ENCODE data around the gene CIART. TPM values are rescaled to one million over a fixed set of nuclear protein-coding genes. Genes with fewer than 3 reads are reported as not detected.

Gene CIART
- total and polyA plus RNA-seq, 2 donors (not counting 3 experiments of a cell fraction or from before 2014, with no cell fraction given), result 2.4 to 4.3 TPM

- peaks cover 9 to 12% of the 10 kb centered on the region in 2 experiments for H3K36me3 ChIP-seq (ENCODE audit: control insufficient read depth in 2 of 2, extremely low read depth in 1 of 2, insufficient read depth in 2 of 2, low read length in 2 of 2)
- no peak overlapping the region for H3K9ac ChIP-seq (replicated peaks; ENCODE audit: extremely low read depth, insufficient read depth, low read length)
- no peak overlapping the region for H3K4me2 ChIP-seq (ENCODE audit: insufficient read depth, low read length)
- dilution Hi-C loops (cut with MboI; ENCODE audit: extremely low pct_ligation_motif_present, low sequenced_read_pairs), result no loop called here
- CTCF ChIA-PET, result no interaction called here
- H3K79me2 ChIP-seq (ENCODE audit: control insufficient read depth, insufficient read depth, low read length), result peaks cover 12% of the 10 kb centered on the region
- TF ChIP-seq FOS (IDR thresholded peaks at IDR 0.05; ENCODE audit: borderline replicate concordance, insufficient read depth, low read length) (no peak), GATA2 (IDR thresholded peaks at IDR 0.05; ENCODE audit: insufficient read depth, insufficient read length, low read depth, low read length) (no peak), JUN (IDR thresholded peaks at IDR 0.05; ENCODE audit: borderline replicate concordance, insufficient read depth, insufficient read length, low read depth) (no peak), POLR2AphosphoS5 (IDR thresholded peaks at IDR 0.05; ENCODE audit: insufficient read depth, low read depth, low read length) (no peak), EZH2 (IDR thresholded peaks at IDR 0.05; ENCODE audit: borderline replicate concordance, low read depth, low read length, severe bottlenecking) (no peak), POLR2A (IDR thresholded peaks at IDR 0.05; ENCODE audit: low read depth, low read length) (no peak), MYC (IDR thresholded peaks at IDR 0.05; ENCODE audit: low read depth, low read length) (no peak)
- TF ChIP-seq, protein P1, sequence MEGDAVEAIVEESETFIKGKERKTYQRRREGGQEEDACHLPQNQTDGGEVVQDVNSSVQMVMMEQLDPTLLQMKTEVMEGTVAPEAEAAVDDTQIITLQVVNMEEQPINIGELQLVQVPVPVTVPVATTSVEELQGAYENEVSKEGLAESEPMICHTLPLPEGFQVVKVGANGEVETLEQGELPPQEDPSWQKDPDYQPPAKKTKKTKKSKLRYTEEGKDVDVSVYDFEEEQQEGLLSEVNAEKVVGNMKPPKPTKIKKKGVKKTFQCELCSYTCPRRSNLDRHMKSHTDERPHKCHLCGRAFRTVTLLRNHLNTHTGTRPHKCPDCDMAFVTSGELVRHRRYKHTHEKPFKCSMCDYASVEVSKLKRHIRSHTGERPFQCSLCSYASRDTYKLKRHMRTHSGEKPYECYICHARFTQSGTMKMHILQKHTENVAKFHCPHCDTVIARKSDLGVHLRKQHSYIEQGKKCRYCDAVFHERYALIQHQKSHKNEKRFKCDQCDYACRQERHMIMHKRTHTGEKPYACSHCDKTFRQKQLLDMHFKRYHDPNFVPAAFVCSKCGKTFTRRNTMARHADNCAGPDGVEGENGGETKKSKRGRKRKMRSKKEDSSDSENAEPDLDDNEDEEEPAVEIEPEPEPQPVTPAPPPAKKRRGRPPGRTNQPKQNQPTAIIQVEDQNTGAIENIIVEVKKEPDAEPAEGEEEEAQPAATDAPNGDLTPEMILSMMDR (IDR thresholded peaks at IDR 0.05; ENCODE audit: extremely low read depth in 1 of 2, insufficient read depth in 1 of 2, low read depth in 1 of 2, low read length in 2 of 2), result no peak
- TF ChIP-seq, protein P2, sequence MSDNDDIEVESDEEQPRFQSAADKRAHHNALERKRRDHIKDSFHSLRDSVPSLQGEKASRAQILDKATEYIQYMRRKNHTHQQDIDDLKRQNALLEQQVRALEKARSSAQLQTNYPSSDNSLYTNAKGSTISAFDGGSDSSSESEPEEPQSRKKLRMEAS (IDR thresholded peaks at IDR 0.05; ENCODE audit: insufficient read depth, insufficient read length), result no peak
- H3K9me1 ChIP-seq (replicated peaks; ENCODE audit: control insufficient read depth, extremely low read depth, insufficient read depth, low read length), result no peaks in the 10 kb centered on the region
- BruUV-seq (replicated peaks), result no TSS peak
- no peak for FAIRE-seq
- DNase-seq (ENCODE audit: low read depth, low spot score), result no peak
- POLR2A ChIA-PET, result interaction anchor here (0.6 kb wide), 1 partner anchor 252 kb away, joined by 7 read pairs; no protein-coding TSS in a partner anchor
- H3K27me3 ChIP-seq (ENCODE audit: control insufficient read depth in 2 of 2, insufficient read depth in 2 of 2, low read length in 2 of 2), result no peaks in the 10 kb centered on the region
- intact Hi-C loops (cut with micrococcal nuclease), result no loop called here
- H3K4me3 ChIP-seq (replicated peaks in 1 of 3; ENCODE audit: insufficient read depth in 1 of 3, low read depth in 1 of 3, low read length in 3 of 3), result no peak overlapping the region
- H2AFZ ChIP-seq (ENCODE audit: low read depth, low read length), result no peak overlapping the region
- no peaks in the 10 kb centered on the region for H4K20me1 ChIP-seq (replicated peaks; ENCODE audit: control insufficient read depth, extremely low read depth, insufficient read depth, low read length)
- H3K9me3 ChIP-seq (replicated peaks; ENCODE audit: control insufficient read depth, insufficient read depth, low read length), result no peaks in the 10 kb centered on the region
- H3K4me1 ChIP-seq (ENCODE audit: control insufficient read depth, extremely low read depth, insufficient read depth, low read length), result no peaks in the 10 kb centered on the region
- no peak overlapping the region for H3K27ac ChIP-seq (ENCODE audit: insufficient read depth, low read depth, low read length)
Measured at GRCh38 chr1:150299716-150300115, 17.4 kb downstream of the CIART start.
